ENCODE measurements around the gene SLC17A4.

DNA sequence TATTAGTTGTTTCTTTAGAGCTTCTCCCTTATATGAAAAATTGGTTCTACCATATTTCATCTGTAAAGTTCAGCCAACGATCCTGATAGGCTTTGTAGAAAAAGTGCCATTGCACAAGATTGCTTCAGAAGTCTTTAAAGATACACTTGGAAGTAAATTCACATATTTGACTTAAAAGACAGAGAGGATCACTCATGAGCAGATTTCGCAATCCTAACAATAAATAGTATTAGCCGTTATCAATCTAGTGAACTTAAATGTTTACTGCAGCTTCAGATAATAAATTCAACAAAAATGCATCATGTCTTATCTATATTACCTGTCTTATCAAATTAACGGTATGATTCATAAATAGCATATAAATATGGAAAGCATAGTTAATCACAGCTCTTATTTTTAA lies 8.7 kb upstream of the SLC17A4 start:
- no peak for TF ChIP-seq RAD21 (conservative IDR thresholded peaks at IDR 0.05 in 1 of 2, IDR thresholded peaks at IDR 0.05 in 1 of 2)
- TF ChIP-seq, protein P1, sequence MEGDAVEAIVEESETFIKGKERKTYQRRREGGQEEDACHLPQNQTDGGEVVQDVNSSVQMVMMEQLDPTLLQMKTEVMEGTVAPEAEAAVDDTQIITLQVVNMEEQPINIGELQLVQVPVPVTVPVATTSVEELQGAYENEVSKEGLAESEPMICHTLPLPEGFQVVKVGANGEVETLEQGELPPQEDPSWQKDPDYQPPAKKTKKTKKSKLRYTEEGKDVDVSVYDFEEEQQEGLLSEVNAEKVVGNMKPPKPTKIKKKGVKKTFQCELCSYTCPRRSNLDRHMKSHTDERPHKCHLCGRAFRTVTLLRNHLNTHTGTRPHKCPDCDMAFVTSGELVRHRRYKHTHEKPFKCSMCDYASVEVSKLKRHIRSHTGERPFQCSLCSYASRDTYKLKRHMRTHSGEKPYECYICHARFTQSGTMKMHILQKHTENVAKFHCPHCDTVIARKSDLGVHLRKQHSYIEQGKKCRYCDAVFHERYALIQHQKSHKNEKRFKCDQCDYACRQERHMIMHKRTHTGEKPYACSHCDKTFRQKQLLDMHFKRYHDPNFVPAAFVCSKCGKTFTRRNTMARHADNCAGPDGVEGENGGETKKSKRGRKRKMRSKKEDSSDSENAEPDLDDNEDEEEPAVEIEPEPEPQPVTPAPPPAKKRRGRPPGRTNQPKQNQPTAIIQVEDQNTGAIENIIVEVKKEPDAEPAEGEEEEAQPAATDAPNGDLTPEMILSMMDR (IDR thresholded peaks at IDR 0.05) = no peak
- no peak for TF ChIP-seq NR3C1 (IDR thresholded peaks at IDR 0.05)
- TF ChIP-seq, protein P2, sequence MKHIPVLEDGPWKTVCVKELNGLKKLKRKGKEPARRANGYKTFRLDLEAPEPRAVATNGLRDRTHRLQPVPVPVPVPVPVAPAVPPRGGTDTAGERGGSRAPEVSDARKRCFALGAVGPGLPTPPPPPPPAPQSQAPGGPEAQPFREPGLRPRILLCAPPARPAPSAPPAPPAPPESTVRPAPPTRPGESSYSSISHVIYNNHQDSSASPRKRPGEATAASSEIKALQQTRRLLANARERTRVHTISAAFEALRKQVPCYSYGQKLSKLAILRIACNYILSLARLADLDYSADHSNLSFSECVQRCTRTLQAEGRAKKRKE (CRISPR knock-in tag; IDR thresholded peaks at IDR 0.05; ENCODE audit: low read depth) = no peak
- TF ChIP-seq POLR2AphosphoS2 (conservative IDR thresholded peaks at IDR 0.05; ENCODE audit: low read length) = no peak
- no peak for TF ChIP-seq HDAC2 (IDR thresholded peaks at IDR 0.05)
- TF ChIP-seq ZC3H11A (IDR thresholded peaks at IDR 0.05) = no peak
- TF ChIP-seq POLR2A (IDR thresholded peaks at IDR 0.05; ENCODE audit: low read length) = no peak
- TF ChIP-seq CBX2 (IDR thresholded peaks at IDR 0.05; ENCODE audit: borderline replicate concordance, low read depth) = no peak
- TF ChIP-seq, protein P3, sequence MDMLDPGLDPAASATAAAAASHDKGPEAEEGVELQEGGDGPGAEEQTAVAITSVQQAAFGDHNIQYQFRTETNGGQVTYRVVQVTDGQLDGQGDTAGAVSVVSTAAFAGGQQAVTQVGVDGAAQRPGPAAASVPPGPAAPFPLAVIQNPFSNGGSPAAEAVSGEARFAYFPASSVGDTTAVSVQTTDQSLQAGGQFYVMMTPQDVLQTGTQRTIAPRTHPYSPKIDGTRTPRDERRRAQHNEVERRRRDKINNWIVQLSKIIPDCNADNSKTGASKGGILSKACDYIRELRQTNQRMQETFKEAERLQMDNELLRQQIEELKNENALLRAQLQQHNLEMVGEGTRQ (IDR thresholded peaks at IDR 0.05) = no peak
- TF ChIP-seq SMC3 (IDR thresholded peaks at IDR 0.05) = no peak

All from A549 (cell line).